ENCODE results near the gene SLC6A3.
"Not testable (repeated sequence)": the region's sequence is repeated elsewhere in the genome, so short reads cannot be mapped to it uniquely, and the experiment has no call there.

Gene SLC6A3

DNA sequence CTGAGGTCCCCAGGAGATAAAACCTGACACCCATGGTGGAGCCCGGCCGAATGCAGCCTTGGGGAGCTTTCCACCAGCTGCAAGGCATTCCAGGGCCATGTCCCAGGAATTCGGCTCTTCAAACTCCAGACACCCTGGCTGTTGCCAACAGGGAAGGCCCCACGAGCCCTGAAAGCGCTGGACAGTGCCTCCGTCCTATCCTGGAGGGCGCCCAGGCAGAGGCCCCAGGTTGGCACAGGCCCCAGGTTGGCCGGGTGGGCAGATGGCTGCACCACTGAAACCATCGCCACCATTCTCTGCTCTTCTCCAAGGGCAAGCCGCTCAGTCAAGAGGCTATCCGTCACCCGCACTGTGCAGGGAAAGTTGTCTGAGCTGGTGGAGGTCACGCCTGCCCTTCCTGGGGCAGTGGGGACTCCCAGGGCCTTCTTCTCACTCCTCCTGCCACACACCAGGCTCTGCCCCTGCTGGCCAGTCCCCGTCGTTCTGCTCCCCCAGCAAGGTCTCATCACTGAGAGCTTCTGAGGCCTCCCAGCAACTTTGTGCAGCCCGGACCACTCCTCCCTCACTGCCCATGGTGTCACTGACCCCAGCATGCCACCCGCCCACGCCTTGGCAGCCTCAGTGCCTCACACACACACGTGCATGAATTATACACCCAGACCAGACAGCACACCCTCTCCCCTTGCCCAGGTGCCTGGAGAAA is 21.2 kb downstream of the SLC6A3 start:
- Histone ChIP-seq H2AFZ (ENCODE audit: low read length) (no peak overlapping the region), H4K20me1 (ENCODE audit: insufficient read depth, low read length, poor library complexity, severe bottlenecking) (no peaks in the 10 kb centered on the region), H3K9ac (ENCODE audit: low read depth, low read length, poor library complexity, severe bottlenecking) (no peak overlapping the region), H3K9me3 (ENCODE audit: insufficient read depth, low read depth, low read length) (peaks cover 17% of the 10 kb centered on the region; the same call in 1 of the 2 replicates), H3F3A (ENCODE audit: low read depth) (no peaks in the 10 kb centered on the region), H3K4me1 (ENCODE audit: insufficient read depth, low read length, poor library complexity, severe bottlenecking) (no peaks in the 10 kb centered on the region), H3K4me2 (ENCODE audit: low read depth, low read length, poor library complexity, severe bottlenecking) (no peak overlapping the region), H3K9me2 (replicated peaks; ENCODE audit: low read depth, low read length) (no peaks in the 10 kb centered on the region), H3K4me3 (ENCODE audit: low read length, poor library complexity, severe bottlenecking) (no peak overlapping the region), H3K36me3 (ENCODE audit: insufficient read depth, low read length) (no peaks in the 10 kb centered on the region), H3K79me2 (ENCODE audit: insufficient read depth, low read length) (no peaks in the 10 kb centered on the region), H3K27me3 (ENCODE audit: insufficient read depth, low read length, poor library complexity, severe bottlenecking) (no peaks in the 10 kb centered on the region)
- TF ChIP-seq EZH2phosphoT487 (IDR thresholded peaks at IDR 0.05; ENCODE audit: borderline replicate concordance): no peak
- TF ChIP-seq, protein P1, sequence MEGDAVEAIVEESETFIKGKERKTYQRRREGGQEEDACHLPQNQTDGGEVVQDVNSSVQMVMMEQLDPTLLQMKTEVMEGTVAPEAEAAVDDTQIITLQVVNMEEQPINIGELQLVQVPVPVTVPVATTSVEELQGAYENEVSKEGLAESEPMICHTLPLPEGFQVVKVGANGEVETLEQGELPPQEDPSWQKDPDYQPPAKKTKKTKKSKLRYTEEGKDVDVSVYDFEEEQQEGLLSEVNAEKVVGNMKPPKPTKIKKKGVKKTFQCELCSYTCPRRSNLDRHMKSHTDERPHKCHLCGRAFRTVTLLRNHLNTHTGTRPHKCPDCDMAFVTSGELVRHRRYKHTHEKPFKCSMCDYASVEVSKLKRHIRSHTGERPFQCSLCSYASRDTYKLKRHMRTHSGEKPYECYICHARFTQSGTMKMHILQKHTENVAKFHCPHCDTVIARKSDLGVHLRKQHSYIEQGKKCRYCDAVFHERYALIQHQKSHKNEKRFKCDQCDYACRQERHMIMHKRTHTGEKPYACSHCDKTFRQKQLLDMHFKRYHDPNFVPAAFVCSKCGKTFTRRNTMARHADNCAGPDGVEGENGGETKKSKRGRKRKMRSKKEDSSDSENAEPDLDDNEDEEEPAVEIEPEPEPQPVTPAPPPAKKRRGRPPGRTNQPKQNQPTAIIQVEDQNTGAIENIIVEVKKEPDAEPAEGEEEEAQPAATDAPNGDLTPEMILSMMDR (conservative IDR thresholded peaks at IDR 0.05; ENCODE audit: low read length): no peak

DNA sequence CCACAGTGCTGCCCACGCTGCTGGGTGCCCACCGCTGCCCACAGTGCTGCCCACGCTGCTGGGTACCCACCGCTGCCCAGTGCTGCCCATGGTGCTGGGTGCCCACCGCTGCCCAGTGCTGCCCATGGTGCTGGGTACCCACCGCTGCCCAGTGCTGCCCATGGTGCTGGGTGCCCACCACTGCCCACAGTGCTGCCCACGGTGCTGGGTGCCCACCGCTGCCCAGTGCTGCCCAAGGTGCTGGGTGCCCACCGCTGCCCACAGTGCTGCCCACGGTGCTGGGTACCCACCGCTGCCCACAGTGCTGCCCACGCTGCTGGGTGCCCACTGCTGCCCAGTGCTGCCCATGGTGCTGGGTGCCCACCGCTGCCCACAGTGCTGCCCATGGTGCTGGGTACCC is 22.7 kb downstream of the SLC6A3 start:
- not testable (repeated sequence) for H3F3A ChIP-seq (ENCODE audit: low read depth); H3K4me3 ChIP-seq (ENCODE audit: low read length, poor library complexity, severe bottlenecking); H3K4me2 ChIP-seq (ENCODE audit: low read depth, low read length, poor library complexity, severe bottlenecking); H3K4me1 ChIP-seq (ENCODE audit: insufficient read depth, low read length, poor library complexity, severe bottlenecking); H3K79me2 ChIP-seq (ENCODE audit: insufficient read depth, low read length); H3K36me3 ChIP-seq (ENCODE audit: insufficient read depth, low read length); H3K9ac ChIP-seq (ENCODE audit: low read depth, low read length, poor library complexity, severe bottlenecking); H3K9me2 ChIP-seq (replicated peaks; ENCODE audit: low read depth, low read length); H4K20me1 ChIP-seq (ENCODE audit: insufficient read depth, low read length, poor library complexity, severe bottlenecking); H2AFZ ChIP-seq (ENCODE audit: low read length); H3K9me3 ChIP-seq (ENCODE audit: insufficient read depth, low read depth, low read length); H3K27me3 ChIP-seq (ENCODE audit: insufficient read depth, low read length, poor library complexity, severe bottlenecking)

DNA sequence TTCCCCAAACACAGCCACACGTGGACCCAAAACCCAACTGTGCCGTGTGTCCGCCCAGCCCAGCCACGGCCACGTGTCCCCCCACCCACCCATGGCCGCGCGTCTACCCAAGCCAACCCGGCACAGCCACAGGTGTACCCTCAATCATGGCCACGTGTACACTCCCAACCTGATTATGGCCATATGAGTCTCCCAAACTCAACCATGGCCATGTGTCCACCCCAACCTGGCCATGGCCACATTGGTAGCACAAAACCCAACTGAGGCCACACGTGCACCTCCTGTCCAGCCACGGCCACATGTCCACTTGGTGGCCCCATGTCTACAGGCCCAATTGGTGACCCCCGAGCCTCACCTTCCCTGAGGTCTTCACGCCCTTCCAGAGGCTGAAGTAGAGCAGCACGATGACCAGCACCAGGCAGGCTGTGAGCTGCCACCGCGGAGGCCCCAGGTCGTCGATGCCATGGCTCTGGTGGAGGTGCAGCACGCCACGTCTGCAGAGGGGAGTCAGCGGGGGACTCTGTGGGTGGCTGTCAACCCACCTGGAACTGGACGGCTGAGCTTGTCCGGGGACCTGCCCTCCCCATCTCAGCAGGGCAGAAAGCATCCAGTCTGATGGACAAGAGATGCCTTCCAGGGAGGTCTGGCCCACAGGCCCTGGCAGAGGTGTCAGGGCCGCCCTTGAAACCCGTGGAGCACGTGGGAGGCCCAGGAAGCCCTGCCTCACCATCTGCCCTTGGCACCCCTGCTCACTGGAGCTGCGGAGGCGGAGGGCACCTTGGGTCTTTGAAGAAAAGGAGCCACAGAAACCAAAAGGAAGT is 23.5 kb downstream of the SLC6A3 start:
- H3K4me2 ChIP-seq (ENCODE audit: low read depth, low read length, poor library complexity, severe bottlenecking): no peak overlapping the region
- no peaks in the 10 kb centered on the region for H4K20me1 ChIP-seq (ENCODE audit: insufficient read depth, low read length, poor library complexity, severe bottlenecking)
- peaks cover 6% of the 10 kb centered on the region; the same call in 1 of the 2 replicates for H3K9me3 ChIP-seq (ENCODE audit: insufficient read depth, low read depth, low read length)
- no peaks in the 10 kb centered on the region for H3K79me2 ChIP-seq (ENCODE audit: insufficient read depth, low read length)
- H3K9me2 ChIP-seq (replicated peaks; ENCODE audit: low read depth, low read length): no peaks in the 10 kb centered on the region
- no peaks in the 10 kb centered on the region for H3F3A ChIP-seq (ENCODE audit: low read depth)
- no peak overlapping the region for H2AFZ ChIP-seq (ENCODE audit: low read length)
- H3K9ac ChIP-seq (ENCODE audit: low read depth, low read length, poor library complexity, severe bottlenecking): no peak overlapping the region
- no peak for TF ChIP-seq EZH2phosphoT487 (IDR thresholded peaks at IDR 0.05; ENCODE audit: borderline replicate concordance)
- TF ChIP-seq, protein P1 (conservative IDR thresholded peaks at IDR 0.05; ENCODE audit: low read length): no peak
- H3K4me1 ChIP-seq (ENCODE audit: insufficient read depth, low read length, poor library complexity, severe bottlenecking): no peaks in the 10 kb centered on the region
- H3K36me3 ChIP-seq (ENCODE audit: insufficient read depth, low read length): no peaks in the 10 kb centered on the region
- H3K4me3 ChIP-seq (ENCODE audit: low read length, poor library complexity, severe bottlenecking): no peak overlapping the region
- no peaks in the 10 kb centered on the region for H3K27me3 ChIP-seq (ENCODE audit: insufficient read depth, low read length, poor library complexity, severe bottlenecking)
